ENCODE data around the gene CUZD1.

CUZD1 gene

DNA sequence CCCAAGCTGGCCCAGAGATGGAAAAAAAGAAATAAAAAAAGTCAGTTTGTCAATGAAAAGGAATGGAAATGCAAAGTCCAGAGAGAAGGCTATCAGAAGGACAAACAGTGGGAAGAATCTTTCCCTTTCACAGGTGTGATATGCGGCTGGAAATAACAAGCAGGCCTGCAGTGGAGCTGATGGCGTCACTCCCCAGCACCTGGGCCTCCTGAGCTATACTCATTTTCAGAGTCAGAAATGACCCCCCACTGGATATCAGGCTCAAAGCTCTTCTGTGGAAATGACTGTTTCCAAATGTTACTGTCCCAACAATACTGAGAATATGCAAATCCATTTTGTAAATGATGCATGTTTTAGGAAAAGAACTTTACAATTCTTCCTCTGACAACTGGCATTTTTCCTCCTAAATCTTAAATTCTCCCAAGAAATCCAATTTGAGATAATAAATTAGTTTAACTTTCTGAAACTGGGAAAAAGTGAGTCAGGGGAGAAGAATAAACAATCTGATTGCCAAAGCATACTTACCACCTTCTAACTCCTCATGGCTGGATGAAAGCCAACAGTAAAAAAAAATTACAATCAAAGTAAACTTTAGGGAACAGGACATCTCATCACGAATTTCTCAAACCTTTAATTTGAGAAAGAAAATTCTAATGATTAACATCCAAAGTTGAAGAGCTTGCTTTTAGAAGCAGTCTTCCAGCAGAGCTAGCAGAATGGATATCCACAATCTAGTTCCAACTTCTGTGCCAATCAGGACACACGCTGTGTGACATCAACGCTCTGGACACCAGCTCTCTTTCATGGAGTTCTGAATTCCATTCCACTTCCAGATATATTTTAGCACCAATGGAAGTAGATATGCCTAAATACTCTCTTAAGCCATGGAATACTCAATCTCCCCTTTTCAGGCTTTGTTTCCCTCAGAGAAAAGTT lies 5.3 kb upstream of the CUZD1 start:
- H3K4me3 ChIP-seq (ENCODE audit: severe bottlenecking) = no peak overlapping the region
- H3K27me3 ChIP-seq (ENCODE audit: insufficient read depth, poor library complexity, severe bottlenecking) = no peaks in the 10 kb centered on the region
- TF ChIP-seq, protein P1, sequence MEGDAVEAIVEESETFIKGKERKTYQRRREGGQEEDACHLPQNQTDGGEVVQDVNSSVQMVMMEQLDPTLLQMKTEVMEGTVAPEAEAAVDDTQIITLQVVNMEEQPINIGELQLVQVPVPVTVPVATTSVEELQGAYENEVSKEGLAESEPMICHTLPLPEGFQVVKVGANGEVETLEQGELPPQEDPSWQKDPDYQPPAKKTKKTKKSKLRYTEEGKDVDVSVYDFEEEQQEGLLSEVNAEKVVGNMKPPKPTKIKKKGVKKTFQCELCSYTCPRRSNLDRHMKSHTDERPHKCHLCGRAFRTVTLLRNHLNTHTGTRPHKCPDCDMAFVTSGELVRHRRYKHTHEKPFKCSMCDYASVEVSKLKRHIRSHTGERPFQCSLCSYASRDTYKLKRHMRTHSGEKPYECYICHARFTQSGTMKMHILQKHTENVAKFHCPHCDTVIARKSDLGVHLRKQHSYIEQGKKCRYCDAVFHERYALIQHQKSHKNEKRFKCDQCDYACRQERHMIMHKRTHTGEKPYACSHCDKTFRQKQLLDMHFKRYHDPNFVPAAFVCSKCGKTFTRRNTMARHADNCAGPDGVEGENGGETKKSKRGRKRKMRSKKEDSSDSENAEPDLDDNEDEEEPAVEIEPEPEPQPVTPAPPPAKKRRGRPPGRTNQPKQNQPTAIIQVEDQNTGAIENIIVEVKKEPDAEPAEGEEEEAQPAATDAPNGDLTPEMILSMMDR (IDR thresholded peaks at IDR 0.05; ENCODE audit: poor library complexity, severe bottlenecking) = no peak
- peaks cover 69% of the 10 kb centered on the region for H3K36me3 ChIP-seq (ENCODE audit: low read depth)
- no peak for DNase-seq (ENCODE audit: low spot score)
- ATAC-seq (ENCODE audit: low read depth) = no peak
- peak overlapping the region; percentile 86 for H3K27ac ChIP-seq (ENCODE audit: poor library complexity, severe bottlenecking)
- H3K4me1 ChIP-seq (ENCODE audit: insufficient read depth, poor library complexity, severe bottlenecking) = peaks cover 50% of the 10 kb centered on the region
- no peaks in the 10 kb centered on the region for H3K9me3 ChIP-seq (ENCODE audit: severe bottlenecking)

- TF ChIP-seq, protein P1 (IDR thresholded peaks at IDR 0.05; ENCODE audit: poor library complexity, severe bottlenecking) = no peak
- no peak overlapping the region for H3K4me3 ChIP-seq (ENCODE audit: severe bottlenecking)
- ATAC-seq (ENCODE audit: low read depth) (no peak), DNase-seq (ENCODE audit: low spot score) (no peak)
- H3K27me3 ChIP-seq (ENCODE audit: insufficient read depth, poor library complexity, severe bottlenecking) = no peaks in the 10 kb centered on the region
- H3K36me3 ChIP-seq (ENCODE audit: low read depth) = peaks cover 70% of the 10 kb centered on the region
- H3K9me3 ChIP-seq (ENCODE audit: severe bottlenecking) = no peaks in the 10 kb centered on the region
- H3K27ac ChIP-seq (ENCODE audit: poor library complexity, severe bottlenecking) = peak overlapping the region; percentile 86
- H3K4me1 ChIP-seq (ENCODE audit: insufficient read depth, poor library complexity, severe bottlenecking) = peaks cover 49% of the 10 kb centered on the region
Observed at GRCh38 chr10:122849900-122850605, 4.4 kb upstream of the CUZD1 start.

- Histone ChIP-seq H3K27me3 (ENCODE audit: insufficient read depth, poor library complexity, severe bottlenecking) (no peaks in the 10 kb centered on the region), H3K4me1 (ENCODE audit: insufficient read depth, poor library complexity, severe bottlenecking) (peaks cover 39% of the 10 kb centered on the region), H3K36me3 (ENCODE audit: low read depth) (peaks cover 63% of the 10 kb centered on the region), H3K4me3 (ENCODE audit: severe bottlenecking) (no peak overlapping the region), H3K27ac (ENCODE audit: poor library complexity, severe bottlenecking) (no peak overlapping the region), H3K9me3 (ENCODE audit: severe bottlenecking) (no peaks in the 10 kb centered on the region)
- DNase-seq (ENCODE audit: low spot score) (no peak), ATAC-seq (ENCODE audit: low read depth) (no peak)
- TF ChIP-seq, protein P1 (IDR thresholded peaks at IDR 0.05; ENCODE audit: poor library complexity, severe bottlenecking) = no peak
Observed at GRCh38 chr10:122849090-122849489, 3.4 kb upstream of the CUZD1 start.

DNA sequence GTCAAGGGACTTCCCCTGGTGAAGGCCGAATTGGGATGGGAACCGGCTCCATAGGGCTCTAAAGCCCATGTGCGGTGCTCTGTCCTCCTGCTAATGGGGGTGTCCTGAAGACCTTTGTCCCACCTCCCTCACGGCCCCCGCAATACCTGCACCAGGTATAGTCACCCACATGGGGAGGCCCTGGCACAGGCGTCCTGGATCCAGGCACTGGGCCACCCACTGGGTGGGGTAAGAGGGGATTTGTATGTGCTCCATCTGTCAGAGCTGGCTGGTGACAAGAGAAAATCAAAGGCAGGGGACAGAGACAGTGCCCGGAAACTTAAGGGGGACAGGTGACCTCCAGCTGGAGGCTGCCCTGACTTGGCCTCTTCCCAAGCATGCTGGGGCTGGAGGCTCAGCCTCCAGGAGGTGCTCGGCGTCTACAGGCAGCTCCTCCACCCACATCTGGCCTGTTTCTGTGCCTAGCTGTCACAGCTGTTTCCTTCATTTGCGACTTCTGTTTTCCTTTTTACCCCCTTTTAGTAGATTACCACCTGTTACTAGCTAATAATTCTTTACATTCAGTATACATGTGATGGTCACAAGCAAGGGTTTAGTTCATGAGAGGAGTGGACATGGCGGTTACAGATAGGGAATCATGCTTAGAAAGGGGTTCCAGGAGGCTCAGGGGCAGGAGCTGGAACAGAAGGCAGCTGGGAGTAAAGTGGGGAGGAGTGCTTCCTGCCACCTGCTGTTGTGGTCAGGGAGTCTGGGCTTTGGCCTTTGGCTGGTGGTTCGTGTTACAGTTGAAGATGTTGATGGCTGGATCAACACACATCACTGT lies 2.3 kb upstream of the CUZD1 start:
- H3K36me3 ChIP-seq (ENCODE audit: low read depth) = peaks cover 52% of the 10 kb centered on the region
- ATAC-seq (ENCODE audit: low read depth) = no peak
- H3K27me3 ChIP-seq (ENCODE audit: insufficient read depth, poor library complexity, severe bottlenecking) = no peaks in the 10 kb centered on the region
- DNase-seq (ENCODE audit: low spot score) = no peak
- H3K4me3 ChIP-seq (ENCODE audit: severe bottlenecking) = no peak overlapping the region
- H3K9me3 ChIP-seq (ENCODE audit: severe bottlenecking) = no peaks in the 10 kb centered on the region
- H3K4me1 ChIP-seq (ENCODE audit: insufficient read depth, poor library complexity, severe bottlenecking) = peaks cover 28% of the 10 kb centered on the region
- TF ChIP-seq, protein P1 (IDR thresholded peaks at IDR 0.05; ENCODE audit: poor library complexity, severe bottlenecking) = no peak
- H3K27ac ChIP-seq (ENCODE audit: poor library complexity, severe bottlenecking) = no peak overlapping the region

Measured in RWPE2 (cell line).